Endodermal cell (in vitro differentiated cells): ENCODE results near the gene SUCLG2. TPM values are rescaled to one million over a fixed set of nuclear protein-coding genes. Genes with fewer than 3 reads are reported as not detected.

Experiments
- DNase-seq: peaks from one replicate; pipeline ENCODE4 v3.0.0-alpha.2; 2017
- H3K27ac ChIP-seq: 2 replicates; pipeline ENCODE4 v1.5.1; 2013; ENCODE audit warnings: mild to moderate bottlenecking, low read depth, low read length, moderate library complexity
- H3K27me3 ChIP-seq: 2 replicates; pipeline ENCODE4 v1.6.1; 2013; ENCODE audit warnings: mild to moderate bottlenecking, low read length, moderate library complexity; ENCODE audit not compliant: insufficient read depth, control insufficient read depth, poor library complexity, severe bottlenecking
- H3K36me3 ChIP-seq: 2 replicates; pipeline ENCODE4 v1.7.0; 2013; ENCODE audit warnings: mild to moderate bottlenecking, low read length, moderate library complexity; ENCODE audit not compliant: control insufficient read depth, insufficient read depth
- H3K4me1 ChIP-seq: one replicate; pipeline ENCODE4 v1.7.0; 2013; ENCODE audit warnings: low read length; ENCODE audit not compliant: control insufficient read depth, insufficient read depth
- H3K4me3 ChIP-seq: 2 replicates; pipeline ENCODE4 v1.5.1; 2013; ENCODE audit warnings: mild to moderate bottlenecking, low read length, moderate library complexity
- H3K9ac ChIP-seq: 2 replicates; pipeline ENCODE4 v1.6.1; 2013; ENCODE audit warnings: mild to moderate bottlenecking, low read length, moderate library complexity; ENCODE audit not compliant: poor library complexity, severe bottlenecking; ENCODE audit errors: extremely low read depth
- H3K9me3 ChIP-seq: 2 replicates; pipeline ENCODE4 v1.6.1; 2013; ENCODE audit warnings: mild to moderate bottlenecking, low read length, moderate library complexity; ENCODE audit not compliant: control insufficient read depth
- H3K27ac Mint-ChIP-seq: 2 replicates; pipeline ENCODE4 v1.8.0; 2020; ENCODE audit warnings: mixed read lengths
- H3K27me3 Mint-ChIP-seq: 2 replicates; pipeline ENCODE4 v1.8.0; 2021; ENCODE audit warnings: mild to moderate bottlenecking, mixed read lengths; ENCODE audit not compliant: insufficient read depth
- H3K36me3 Mint-ChIP-seq: 2 replicates; pipeline ENCODE4 v1.8.0; 2020; ENCODE audit warnings: low read depth, mixed read lengths
- H3K4me1 Mint-ChIP-seq: 2 replicates; pipeline ENCODE4 v1.8.0; 2020; ENCODE audit warnings: mixed read lengths
- H3K4me3 Mint-ChIP-seq: 2 replicates; pipeline ENCODE4 v1.8.0; 2020; ENCODE audit warnings: mild to moderate bottlenecking, moderate library complexity, mixed read lengths
- H3K9me3 Mint-ChIP-seq: 2 replicates; pipeline ENCODE4 v1.8.0; 2020; ENCODE audit warnings: mild to moderate bottlenecking, mixed read lengths
- WGBS, 2 experiments: methylation state at CpG; one replicate each; pipeline versions ENCODE4 v1.1.5 to v1.1.7; 2013; ENCODE audit warnings: missing lambda C conversion rate in 2 of 2, mixed read lengths in 1 of 2; ENCODE audit not compliant: insufficient coverage in 1 of 2, insufficient read length in 1 of 2; 5-methylcytosine and 5-hydroxymethylcytosine counted together
- total RNA-seq, 2 donors: library from RNA; stranded (reverse); fragmentation: NEBNext Ultra II Directional in 1 of 2; extraction: Animal tissue kit (Norgen Biotek cat#: 25700) in 1 of 2; gene quantifications; 2 replicates in 1 of 2; 3 replicates in 1 of 2; pipeline ENCODE4 v1.2.1, GENCODE V29; 2021
- TF ChIP-seq, protein P1 (sequence below): fragments of 200-600 bp; sonication (generic); conservative IDR thresholded peaks from 2 replicates; pipeline ENCODE4 v1.5.0; 2021; ENCODE audit warnings: antibody characterized with exemption, mild to moderate bottlenecking

The SUCLG2 gene
- total RNA-seq, 2 donors from 2014 or later: 42.4 to 57.3 TPM

DNA sequence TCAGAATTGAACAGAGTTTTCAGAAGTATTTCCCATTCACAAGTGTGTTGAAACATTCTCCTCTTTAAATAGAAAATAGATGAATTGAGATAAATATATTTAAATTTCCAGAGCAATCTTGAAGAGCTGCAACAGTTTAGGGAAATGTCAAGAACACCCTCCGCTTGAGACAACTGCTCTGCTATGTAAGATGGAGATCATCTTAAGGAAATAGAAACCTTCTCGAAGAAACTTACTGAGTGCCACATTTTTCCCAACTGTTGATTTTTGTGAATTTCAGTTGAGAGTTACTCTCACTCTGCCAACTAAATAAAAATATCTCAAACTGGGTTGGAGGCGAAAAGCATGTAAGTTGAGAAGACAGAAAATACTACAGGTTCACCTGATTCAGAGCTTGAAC lies 78.0 kb downstream of the SUCLG2 start:
- WGBS, 2 experiments: 87 to 94% methylated on average over 3 of the region's 3 CpGs
- no peak overlapping the region for H3K4me3 Mint-ChIP-seq
- Histone ChIP-seq H3K9ac (no peak overlapping the region), H3K4me1 (no peaks in the 10 kb centered on the region), H3K9me3 (peaks cover 30% of the 10 kb centered on the region), H3K27ac (no peak overlapping the region), H3K4me3 (no peak overlapping the region), H3K36me3 (peaks cover 12% of the 10 kb centered on the region), H3K27me3 (no peaks in the 10 kb centered on the region)
- H3K36me3 Mint-ChIP-seq: peaks cover 21% of the 10 kb centered on the region
- no peak overlapping the region for H3K27ac Mint-ChIP-seq
- no peaks in the 10 kb centered on the region for H3K4me1 Mint-ChIP-seq
- H3K9me3 Mint-ChIP-seq: peaks cover 13% of the 10 kb centered on the region
- no peaks in the 10 kb centered on the region for H3K27me3 Mint-ChIP-seq
- TF ChIP-seq, protein P1, sequence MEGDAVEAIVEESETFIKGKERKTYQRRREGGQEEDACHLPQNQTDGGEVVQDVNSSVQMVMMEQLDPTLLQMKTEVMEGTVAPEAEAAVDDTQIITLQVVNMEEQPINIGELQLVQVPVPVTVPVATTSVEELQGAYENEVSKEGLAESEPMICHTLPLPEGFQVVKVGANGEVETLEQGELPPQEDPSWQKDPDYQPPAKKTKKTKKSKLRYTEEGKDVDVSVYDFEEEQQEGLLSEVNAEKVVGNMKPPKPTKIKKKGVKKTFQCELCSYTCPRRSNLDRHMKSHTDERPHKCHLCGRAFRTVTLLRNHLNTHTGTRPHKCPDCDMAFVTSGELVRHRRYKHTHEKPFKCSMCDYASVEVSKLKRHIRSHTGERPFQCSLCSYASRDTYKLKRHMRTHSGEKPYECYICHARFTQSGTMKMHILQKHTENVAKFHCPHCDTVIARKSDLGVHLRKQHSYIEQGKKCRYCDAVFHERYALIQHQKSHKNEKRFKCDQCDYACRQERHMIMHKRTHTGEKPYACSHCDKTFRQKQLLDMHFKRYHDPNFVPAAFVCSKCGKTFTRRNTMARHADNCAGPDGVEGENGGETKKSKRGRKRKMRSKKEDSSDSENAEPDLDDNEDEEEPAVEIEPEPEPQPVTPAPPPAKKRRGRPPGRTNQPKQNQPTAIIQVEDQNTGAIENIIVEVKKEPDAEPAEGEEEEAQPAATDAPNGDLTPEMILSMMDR: no peak
- no peak for DNase-seq

DNA sequence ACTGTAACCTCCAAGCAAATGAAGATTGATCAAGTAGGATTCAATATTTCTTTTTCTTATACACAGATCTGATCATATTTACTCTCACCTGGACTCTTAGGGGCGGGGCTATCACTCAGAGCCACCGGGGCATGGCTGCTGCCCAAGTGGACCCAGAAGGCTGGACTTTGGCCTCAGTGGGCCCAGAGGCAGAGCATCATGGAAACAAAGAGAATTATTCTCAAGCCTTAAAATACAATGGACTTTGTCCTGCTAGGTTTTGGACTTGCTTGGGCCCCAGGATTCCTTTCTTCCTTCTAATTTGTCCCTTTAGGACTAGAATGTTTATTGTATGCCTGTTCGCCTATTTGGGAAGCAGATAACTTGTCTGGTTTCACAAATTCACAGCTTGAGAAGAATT lies 85.1 kb downstream of the SUCLG2 start:
- H3K36me3 Mint-ChIP-seq: peaks cover 45% of the 10 kb centered on the region
- Histone ChIP-seq H3K27me3 (no peaks in the 10 kb centered on the region), H3K4me3 (no peak overlapping the region), H3K4me1 (no peaks in the 10 kb centered on the region), H3K9ac (no peak overlapping the region), H3K27ac (no peak overlapping the region), H3K9me3 (peaks cover 44% of the 10 kb centered on the region), H3K36me3 (peaks cover 17% of the 10 kb centered on the region)
- H3K27ac Mint-ChIP-seq: no peak overlapping the region
- H3K27me3 Mint-ChIP-seq: no peaks in the 10 kb centered on the region
- H3K4me1 Mint-ChIP-seq: no peaks in the 10 kb centered on the region
- no peak overlapping the region for H3K4me3 Mint-ChIP-seq
- TF ChIP-seq, protein P1: no peak
- no peak for DNase-seq
- WGBS, 2 experiments: 94% methylated on average over 3 of the region's 3 CpGs; no CpG with 5 or more reads in 1 of the 2 experiments
- peaks cover 25% of the 10 kb centered on the region for H3K9me3 Mint-ChIP-seq

DNA sequence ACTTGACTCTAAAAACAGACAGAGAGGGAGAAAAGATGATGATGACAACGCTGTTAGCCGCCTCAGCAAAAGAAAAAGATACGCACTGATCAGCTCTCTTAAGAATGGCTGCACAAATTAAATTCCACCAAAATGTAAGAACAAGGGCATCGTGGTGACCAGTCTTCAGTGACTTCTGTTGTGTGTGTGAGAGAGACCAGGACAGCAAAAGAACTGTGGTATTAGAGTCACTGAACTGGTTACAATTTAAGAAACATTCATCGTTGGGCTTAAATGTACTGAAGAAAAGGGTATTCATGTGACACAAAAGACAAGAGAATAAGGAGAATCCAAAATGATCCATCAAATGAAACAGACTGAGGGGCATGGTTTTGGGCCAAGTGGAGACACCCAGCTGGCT lies 86.5 kb downstream of the SUCLG2 start:
- H3K4me3 ChIP-seq: no peak overlapping the region
- TF ChIP-seq, protein P1: no peak
- WGBS, 2 experiments: 78 to 89% methylated on average over 5 of the region's 5 CpGs
- H3K9ac ChIP-seq: no peak overlapping the region
- H3K9me3 ChIP-seq: peaks cover 30% of the 10 kb centered on the region
- Mint-ChIP-seq H3K9me3 (peaks cover 22% of the 10 kb centered on the region), H3K27me3 (no peaks in the 10 kb centered on the region), H3K27ac (no peak overlapping the region), H3K4me1 (no peaks in the 10 kb centered on the region), H3K4me3 (no peak overlapping the region), H3K36me3 (peaks cover 36% of the 10 kb centered on the region)
- H3K36me3 ChIP-seq: peaks cover 13% of the 10 kb centered on the region
- no peak overlapping the region for H3K27ac ChIP-seq
- H3K4me1 ChIP-seq: no peaks in the 10 kb centered on the region
- no peak for DNase-seq
- no peaks in the 10 kb centered on the region for H3K27me3 ChIP-seq
